Neuronal stem cell (in vitro differentiated cells): ENCODE measurements around the gene PNPLA7.
"Not testable (repeated sequence)": the region's sequence is repeated elsewhere in the genome, so short reads cannot be mapped to it uniquely, and the experiment has no call there.

Experiments used
- DNase-seq: peaks from one replicate; pipeline ENCODE4 v3.0.0-alpha.2; 2013; ENCODE audit warnings: low spot score
- H2AFZ ChIP-seq: one replicate; pipeline ENCODE4 v1.6.1; 2013; ENCODE audit warnings: mild to moderate bottlenecking, low read length, inconsistent platforms
- H2AK5ac ChIP-seq: 2 replicates; pipeline ENCODE4 v1.6.1; 2013; ENCODE audit warnings: low read depth, mild to moderate bottlenecking, inconsistent platforms, low read length, moderate library complexity, mixed read lengths
- H2BK120ac ChIP-seq: 2 replicates; pipeline ENCODE4 v1.6.1; 2013; ENCODE audit warnings: low read depth, mild to moderate bottlenecking, inconsistent platforms, low read length, moderate library complexity, mixed read lengths
- H2BK12ac ChIP-seq: one replicate; pipeline ENCODE4 v1.6.1; 2013; ENCODE audit warnings: low read length, inconsistent platforms
- H2BK15ac ChIP-seq: 2 replicates; pipeline ENCODE4 v1.6.1; 2013; ENCODE audit warnings: mild to moderate bottlenecking, low read length, inconsistent platforms, mixed read lengths
- H2BK5ac ChIP-seq: one replicate; pipeline ENCODE4 v1.6.1; 2013; ENCODE audit warnings: inconsistent platforms, mild to moderate bottlenecking, low read length, moderate library complexity
- H3K14ac ChIP-seq: one replicate; pipeline ENCODE4 v1.6.1; 2013; ENCODE audit warnings: low read length, inconsistent platforms
- H3K18ac ChIP-seq: 2 replicates; pipeline ENCODE4 v1.6.1; 2013; ENCODE audit warnings: low read length, inconsistent platforms
- H3K23ac ChIP-seq: 2 replicates; pipeline ENCODE4 v1.6.1; 2013; ENCODE audit warnings: low read depth, mild to moderate bottlenecking, mixed read lengths, low read length, inconsistent platforms; ENCODE audit not compliant: poor library complexity
- H3K27ac ChIP-seq: replicated peaks from 3 replicates; pipeline ENCODE4 v1.5.1; 2013; ENCODE audit warnings: low read length, inconsistent platforms
- H3K27me3 ChIP-seq, 3 experiments: 2 replicates each; pipeline ENCODE4 v1.6.1; 2013; ENCODE audit warnings: low read length in 3 of 3, mild to moderate bottlenecking in 2 of 3, inconsistent platforms in 1 of 3, low read depth in 1 of 3, mixed read lengths in 1 of 3, moderate library complexity in 1 of 3; ENCODE audit not compliant: control insufficient read depth in 3 of 3, insufficient read depth in 3 of 3
- H3K36me3 ChIP-seq, 2 donors: replicated peaks in 1 of 2; 2 replicates each; pipeline ENCODE4 v1.6.1; 2013; ENCODE audit warnings: low read length in 2 of 2; ENCODE audit not compliant: control insufficient read depth in 2 of 2, insufficient read depth in 2 of 2
- H3K4ac ChIP-seq: 2 replicates; pipeline ENCODE4 v1.6.1; 2013; ENCODE audit warnings: inconsistent platforms, mild to moderate bottlenecking, low read length, moderate library complexity
- H3K4me1 ChIP-seq, 2 donors: 1 replicate in 1 of 2; 2 replicates in 1 of 2; pipeline ENCODE4 v1.6.1; 2013; ENCODE audit warnings: low read length in 2 of 2, low read depth in 1 of 2; ENCODE audit not compliant: control insufficient read depth in 2 of 2, insufficient read depth in 1 of 2
- H3K4me2 ChIP-seq: one replicate; pipeline ENCODE4 v1.6.1; 2013; ENCODE audit warnings: mild to moderate bottlenecking, low read length, inconsistent platforms; ENCODE audit not compliant: insufficient read depth, poor library complexity, severe bottlenecking
- H3K4me3 ChIP-seq, 2 donors: 2 replicates each; pipeline ENCODE4 v1.5.1; 2013; ENCODE audit warnings: low read length in 2 of 2, mild to moderate bottlenecking in 2 of 2, inconsistent platforms in 1 of 2, moderate library complexity in 1 of 2
- H3K79me1 ChIP-seq: one replicate; pipeline ENCODE4 v1.6.1; 2013; ENCODE audit warnings: low read depth, mild to moderate bottlenecking, inconsistent platforms, low read length, moderate library complexity
- H3K9ac ChIP-seq: one replicate; pipeline ENCODE4 v1.6.1; 2013; ENCODE audit warnings: mild to moderate bottlenecking, low read depth, low read length, inconsistent platforms; ENCODE audit not compliant: poor library complexity
- H3K9me3 ChIP-seq, 2 donors: replicated peaks in 1 of 2; 2 replicates each; pipeline versions ENCODE3 to v1.6.1; 2013; ENCODE audit warnings: low read length in 2 of 2, mild to moderate bottlenecking in 2 of 2, inconsistent platforms in 1 of 2, low read depth in 1 of 2, mixed read lengths in 1 of 2, moderate library complexity in 1 of 2; ENCODE audit not compliant: control insufficient read depth in 2 of 2, insufficient read depth in 1 of 2
- H4K8ac ChIP-seq: one replicate; pipeline ENCODE4 v1.6.1; 2013; ENCODE audit warnings: low read depth, mild to moderate bottlenecking, inconsistent platforms, low read length, moderate library complexity
- H4K91ac ChIP-seq: one replicate; pipeline ENCODE4 v1.6.1; 2013; ENCODE audit warnings: low read length, low read depth, mild to moderate bottlenecking, inconsistent platforms; ENCODE audit not compliant: poor library complexity
- WGBS, 2 donors: extraction: QIAGEN DNeasy Blood & Tissue Kit; methylation state at CpG; one replicate each; pipeline ENCODE4 v1.1.7; 2013; ENCODE audit warnings: missing lambda C conversion rate in 2 of 2, mixed read lengths in 1 of 2; ENCODE audit not compliant: insufficient read length in 2 of 2, insufficient replicate concordance in 1 of 2; ENCODE audit errors: extremely low coverage in 2 of 2; 5-methylcytosine and 5-hydroxymethylcytosine counted together

Gene PNPLA7

GRCh38 chr9:137513136-137513535, 37.1 kb downstream of the PNPLA7 start:
- not testable (repeated sequence) for H3K9ac ChIP-seq, H3K27ac ChIP-seq, H3K4ac ChIP-seq, H3K36me3 ChIP-seq, H2BK5ac ChIP-seq, DNase-seq, H4K8ac ChIP-seq, H3K4me2 ChIP-seq, H2BK120ac ChIP-seq, H3K18ac ChIP-seq, H2BK15ac ChIP-seq, H4K91ac ChIP-seq, H3K9me3 ChIP-seq, H3K14ac ChIP-seq, H3K23ac ChIP-seq, H3K79me1 ChIP-seq, H2AK5ac ChIP-seq, H2AFZ ChIP-seq, H3K27me3 ChIP-seq, H2BK12ac ChIP-seq, H3K4me1 ChIP-seq, H3K4me3 ChIP-seq
- no CpG with 5 or more reads among the region's 5 CpGs for WGBS, 2 donors

DNA sequence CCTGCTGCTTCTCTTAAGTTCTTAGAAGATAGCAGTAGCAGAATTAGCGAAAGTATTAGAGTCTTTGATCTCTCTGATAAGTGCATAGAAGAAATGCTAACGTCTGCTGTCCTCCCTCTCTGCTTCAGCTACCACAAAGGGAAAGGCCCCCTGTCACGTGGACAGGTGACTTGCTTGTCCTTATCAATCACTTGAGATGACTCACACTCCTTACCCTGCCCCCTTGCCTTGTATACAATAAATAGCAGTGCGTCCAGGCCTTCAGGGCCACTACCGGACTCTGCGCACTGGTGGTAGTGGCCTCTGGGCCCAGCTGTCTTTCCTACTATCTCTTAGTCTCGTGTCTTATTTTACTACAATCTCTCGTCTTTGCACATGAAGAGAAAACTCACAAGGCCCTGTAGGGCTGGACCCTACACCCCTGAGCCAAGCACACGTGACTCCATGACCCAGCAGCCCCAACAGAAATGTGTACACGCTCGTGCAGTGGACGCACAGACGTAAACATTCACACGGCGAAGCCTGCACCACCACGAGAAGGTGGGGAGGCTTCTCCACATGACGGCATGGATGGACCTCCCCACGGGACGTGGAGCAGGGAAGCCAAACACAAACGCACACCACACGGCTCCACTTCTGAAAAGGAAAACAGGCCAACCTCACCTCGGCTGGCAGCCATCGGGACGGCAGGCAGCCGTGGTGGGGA, 38.3 kb downstream of the PNPLA7 start:
- Histone ChIP-seq H3K9me3 (peaks cover 0 to 6% of the 10 kb centered on the region in 2 donors), H2BK12ac (no peak overlapping the region), H3K4ac (no peak overlapping the region), H2BK5ac (peak overlapping the region; percentile 2), H2AK5ac (no peak overlapping the region), H3K4me1 (no peaks in the 10 kb centered on the region), H4K91ac (no peak overlapping the region), H3K27ac (no peak overlapping the region), H3K36me3 (no peaks in the 10 kb centered on the region), H2BK120ac (no peak overlapping the region), H2BK15ac (no peak overlapping the region), H3K79me1 (peaks cover 2% of the 10 kb centered on the region), H3K23ac (peak overlapping the region; percentile 34), H3K18ac (no peak overlapping the region), H3K9ac (no peak overlapping the region), H3K4me3 (no peak overlapping the region), H3K4me2 (no peak overlapping the region), H2AFZ (no peak overlapping the region), H3K27me3 (no peaks in the 10 kb centered on the region), H4K8ac (peak overlapping the region; percentile 78), H3K14ac (peak overlapping the region; percentile 28)
- DNase-seq, result no peak
- WGBS, 2 donors, result no CpG with 5 or more reads among the region's 25 CpGs

GRCh38 chr9:137511126-137511525, 39.1 kb downstream of the PNPLA7 start:
- H3K36me3 ChIP-seq, H3K14ac ChIP-seq, H2AK5ac ChIP-seq, H3K27me3 ChIP-seq, H4K8ac ChIP-seq, H2BK12ac ChIP-seq, DNase-seq, H2BK120ac ChIP-seq, H3K9ac ChIP-seq, H2BK15ac ChIP-seq, H4K91ac ChIP-seq, H3K18ac ChIP-seq, H3K4ac ChIP-seq, H3K79me1 ChIP-seq, H3K27ac ChIP-seq, H3K4me2 ChIP-seq, H3K4me1 ChIP-seq, H2AFZ ChIP-seq, H2BK5ac ChIP-seq, H3K4me3 ChIP-seq, H3K23ac ChIP-seq: not testable (repeated sequence)
- WGBS, 2 donors, result no CpG with 5 or more reads among the region's 22 CpGs
- H3K9me3 ChIP-seq, result peaks cover 0 to 12% of the 10 kb centered on the region in 2 donors

DNA sequence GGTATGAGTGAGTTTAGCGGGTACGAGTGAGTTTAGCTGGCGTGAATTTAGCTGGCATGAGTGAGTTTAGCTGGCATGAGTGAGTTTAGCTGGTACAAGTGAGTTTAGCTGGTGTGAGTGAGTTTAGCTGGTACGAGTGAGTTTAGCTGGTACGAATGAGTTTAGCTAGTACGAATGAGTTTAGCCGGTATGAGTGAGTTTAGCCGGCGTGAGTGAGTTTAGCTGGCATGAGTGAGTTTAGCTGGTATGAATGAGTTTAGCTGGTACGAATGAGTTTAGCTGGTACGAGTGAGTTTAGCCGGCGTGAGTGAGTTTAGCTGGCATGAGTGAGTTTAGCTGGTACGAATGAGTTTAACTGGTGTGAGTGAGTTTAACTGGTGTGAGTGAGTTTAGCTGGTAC, 41.0 kb downstream of the PNPLA7 start:
- H3K79me1 ChIP-seq, result no peaks in the 10 kb centered on the region
- no peak overlapping the region for H2BK12ac ChIP-seq
- no peak overlapping the region for H2BK5ac ChIP-seq
- no peak for DNase-seq
- no peak overlapping the region for H3K23ac ChIP-seq
- no peak overlapping the region for H2AK5ac ChIP-seq
- H3K27ac ChIP-seq, result no peak overlapping the region
- H3K4me1 ChIP-seq, result no peaks in the 10 kb centered on the region
- peak overlapping the region; percentile 12 for H3K9ac ChIP-seq
- H2BK15ac ChIP-seq, result no peak overlapping the region
- H2AFZ ChIP-seq, result no peak overlapping the region
- H3K9me3 ChIP-seq, result peaks cover 0 to 16% of the 10 kb centered on the region in 2 donors
- H3K14ac ChIP-seq, result no peak overlapping the region
- H3K4ac ChIP-seq, result no peak overlapping the region
- no peak overlapping the region for H4K91ac ChIP-seq
- no peak overlapping the region for H3K4me2 ChIP-seq
- H3K36me3 ChIP-seq, result no peaks in the 10 kb centered on the region
- no peak overlapping the region for H3K4me3 ChIP-seq
- 100% methylated on average over 1 of the region's 14 CpGs; no CpG with 5 or more reads in 1 of the 2 donors for WGBS, 2 donors
- H3K27me3 ChIP-seq, result no peaks in the 10 kb centered on the region
- H3K18ac ChIP-seq, result no peak overlapping the region
- H2BK120ac ChIP-seq, result no peak overlapping the region
- H4K8ac ChIP-seq, result no peak overlapping the region
